H1 (cell line): ENCODE measurements around the gene RDM1. TPM values are rescaled to one million over a fixed set of nuclear protein-coding genes. Genes with fewer than 3 reads are reported as not detected.

Experiments
- CTCF ChIA-PET: fragments of 300-600 bp; sonication (Branson Sonifier 250); formaldehyde crosslinking; loops from one replicate; lab custom pipeline; 2021; ENCODE audit not compliant: partially characterized antibody; lab: Charles Lee
- POLR2A ChIA-PET: fragments of 300-600 bp; sonication (Branson Sonifier 250); formaldehyde crosslinking; loops from one replicate; lab custom pipeline; 2021; ENCODE audit warnings: inconsistent platforms; ENCODE audit not compliant: partially characterized antibody; lab: Charles Lee
- DNase-seq, 2 experiments: peaks; one replicate each; pipeline versions ENCODE4 v3.0.0 to v3.0.0-alpha.2; 2010 to 2022; ENCODE audit warnings: low spot score in 2 of 2, low read depth in 1 of 2, mixed read lengths in 1 of 2
- FAIRE-seq: peaks from 2 replicates; lab custom pipeline; 2011; peaks lifted over from hg19 to GRCh38; lab: Jason Lieb, UNC
- H2AFZ ChIP-seq: 2 replicates; pipeline ENCODE4 v1.8.1; 2012; ENCODE audit warnings: low read length, inconsistent platforms
- H2AK5ac ChIP-seq: 2 replicates; pipeline ENCODE4 v1.6.1; 2013; ENCODE audit warnings: low read depth, low read length
- H2BK120ac ChIP-seq: replicated peaks from 2 replicates; pipeline ENCODE3; 2013; ENCODE audit warnings: low read depth, low read length, inconsistent platforms
- H2BK12ac ChIP-seq: 2 replicates; pipeline ENCODE4 v1.6.1; 2013; ENCODE audit warnings: low read depth, low read length
- H2BK15ac ChIP-seq: 2 replicates; pipeline ENCODE4 v1.6.1; 2013; ENCODE audit warnings: low read length
- H2BK20ac ChIP-seq: 2 replicates; pipeline ENCODE4 v1.6.1; 2013; ENCODE audit warnings: low read length
- H2BK5ac ChIP-seq: 2 replicates; pipeline ENCODE4 v1.6.1; 2013; ENCODE audit warnings: low read depth, low read length
- H3K14ac ChIP-seq: 2 replicates; pipeline ENCODE4 v1.6.1; 2013; ENCODE audit warnings: inconsistent platforms; ENCODE audit not compliant: insufficient read length
- H3K18ac ChIP-seq: 2 replicates; pipeline ENCODE4 v1.6.1; 2013; ENCODE audit warnings: low read length; ENCODE audit errors: extremely low read depth
- H3K23ac ChIP-seq: 2 replicates; pipeline ENCODE4 v1.6.1; 2013; ENCODE audit warnings: inconsistent platforms; ENCODE audit not compliant: insufficient read length
- H3K23me2 ChIP-seq: 2 replicates; pipeline ENCODE4 v1.6.1; 2013; ENCODE audit warnings: low read depth, low read length
- H3K27ac ChIP-seq: 2 replicates; pipeline ENCODE4 v1.6.1; 2011; ENCODE audit warnings: low read depth, low read length, inconsistent platforms
- H3K27me3 ChIP-seq, 4 experiments: replicated peaks in 1 of 4; 1 replicate in 1 of 4; 2 replicates in 3 of 4; pipeline versions ENCODE4 v1.6.1 to v1.8.1; 2011 to 2013; ENCODE audit warnings: low read length in 3 of 4, mild to moderate bottlenecking in 3 of 4, inconsistent platforms in 2 of 4, mixed read lengths in 2 of 4, moderate library complexity in 1 of 4; ENCODE audit not compliant: control insufficient read depth in 3 of 4, insufficient read depth in 3 of 4; ENCODE audit errors: extremely low read depth in 1 of 4
- H3K36me3 ChIP-seq, 4 experiments: 2 replicates each; pipeline versions ENCODE4 v1.6.1 to v1.8.1; 2011 to 2013; ENCODE audit warnings: mild to moderate bottlenecking in 4 of 4, low read length in 3 of 4, moderate library complexity in 2 of 4, control low read depth in 1 of 4, inconsistent platforms in 1 of 4; ENCODE audit not compliant: insufficient read depth in 4 of 4, control insufficient read depth in 2 of 4
- H3K4ac ChIP-seq: replicated peaks from 2 replicates; pipeline ENCODE3; 2013; ENCODE audit warnings: low read length, low read depth, mixed read lengths, inconsistent platforms; ENCODE audit not compliant: insufficient read length
- H3K4me1 ChIP-seq, 4 experiments: replicated peaks in 1 of 4; 1 replicate in 1 of 4; 2 replicates in 3 of 4; pipeline versions ENCODE4 v1.6.1 to v1.8.1; 2011 to 2013; ENCODE audit warnings: low read length in 3 of 4, inconsistent platforms in 2 of 4, mixed read lengths in 1 of 4; ENCODE audit not compliant: insufficient read depth in 4 of 4, control insufficient read depth in 3 of 4
- H3K4me2 ChIP-seq, 2 experiments: 2 replicates each; pipeline versions ENCODE4 v1.6.1 to v1.8.1; 2011 to 2013; ENCODE audit warnings: low read depth in 2 of 2, low read length in 2 of 2, control low read depth in 1 of 2, inconsistent platforms in 1 of 2, mild to moderate bottlenecking in 1 of 2; ENCODE audit not compliant: insufficient read depth in 1 of 2
- H3K4me3 ChIP-seq, 4 experiments: fragments of 200-600, 300-600 bp in 1 of 4; sonication (generic), shearing (Covaris generic), sonication (Bioruptor Twin) in 1 of 4; 2 replicates each; pipeline versions ENCODE4 v1.5.1 to v1.8.1; 2011 to 2016; ENCODE audit warnings: low read length in 4 of 4, low read depth in 3 of 4, control low read depth in 2 of 4, inconsistent platforms in 2 of 4, mild to moderate bottlenecking in 2 of 4, mixed read lengths in 1 of 4, moderate library complexity in 1 of 4; ENCODE audit not compliant: insufficient read depth in 2 of 4; ENCODE audit errors: extremely low read depth in 1 of 4
- H3K56ac ChIP-seq: replicated peaks from 2 replicates; pipeline ENCODE3; 2013; ENCODE audit warnings: low read depth, mild to moderate bottlenecking, mixed read lengths, low read length, inconsistent platforms; ENCODE audit not compliant: insufficient read length
- H3K79me1 ChIP-seq: 2 replicates; pipeline ENCODE4 v1.6.1; 2013; ENCODE audit warnings: low read depth, low read length, control low read depth
- H3K79me2 ChIP-seq, 2 experiments: 2 replicates each; pipeline versions ENCODE4 v1.6.1 to v1.8.1; 2012 to 2013; ENCODE audit warnings: low read length in 2 of 2, mild to moderate bottlenecking in 2 of 2, inconsistent platforms in 1 of 2; ENCODE audit not compliant: insufficient read depth in 2 of 2, control insufficient read depth in 1 of 2
- H3K9ac ChIP-seq, 4 experiments: replicated peaks in 1 of 4; 1 replicate in 1 of 4; 2 replicates in 3 of 4; pipeline versions ENCODE4 v1.6.1 to v1.8.1; 2011 to 2013; ENCODE audit warnings: low read depth in 3 of 4, low read length in 3 of 4, control low read depth in 2 of 4, mild to moderate bottlenecking in 2 of 4, moderate library complexity in 2 of 4, inconsistent platforms in 1 of 4; ENCODE audit errors: extremely low read depth in 1 of 4
- H3K9me3 ChIP-seq, 2 experiments: 2 replicates each; pipeline versions ENCODE4 v1.6.1 to v1.8.1; 2012 to 2013; ENCODE audit warnings: mild to moderate bottlenecking in 2 of 2, moderate library complexity in 2 of 2, control low read depth in 1 of 2, inconsistent platforms in 1 of 2, low read depth in 1 of 2, low read length in 1 of 2, mixed read lengths in 1 of 2; ENCODE audit not compliant: insufficient read depth in 2 of 2
- H4K20me1 ChIP-seq, 2 experiments: replicated peaks in 1 of 2; 2 replicates each; pipeline versions ENCODE3 to v1.8.1; 2011 to 2013; ENCODE audit warnings: inconsistent platforms in 2 of 2, low read length in 2 of 2, mild to moderate bottlenecking in 1 of 2; ENCODE audit not compliant: insufficient read depth in 2 of 2, control insufficient read depth in 1 of 2
- H4K5ac ChIP-seq: 2 replicates; pipeline ENCODE4 v1.6.1; 2013; ENCODE audit warnings: low read length, low read depth, mixed read lengths, inconsistent platforms; ENCODE audit not compliant: insufficient read length
- H4K8ac ChIP-seq: 2 replicates; pipeline ENCODE4 v1.8.0; 2013; ENCODE audit warnings: mild to moderate bottlenecking, moderate library complexity, low read length, inconsistent platforms; ENCODE audit not compliant: insufficient read depth; ENCODE audit errors: extremely low read depth
- H4K91ac ChIP-seq: replicated peaks from 2 replicates; pipeline ENCODE3; 2013; ENCODE audit warnings: low read length, mixed read lengths, inconsistent platforms; ENCODE audit not compliant: insufficient read length
- CTCF ChIP-seq, 3 experiments: IDR thresholded peaks; 1 replicate in 2 of 3; 2 replicates in 1 of 3; pipeline versions ENCODE4 v1.5.1 to v1.6.1; 2011; ENCODE audit warnings: low read length in 3 of 3, mild to moderate bottlenecking in 3 of 3, inconsistent platforms in 2 of 3, low read depth in 1 of 3, moderate library complexity in 1 of 3; ENCODE audit not compliant: insufficient read depth in 1 of 3; ENCODE audit errors: control extremely low read depth in 1 of 3
- EGR1 ChIP-seq: IDR thresholded peaks from 2 replicates; pipeline ENCODE4 v1.6.1; 2011; ENCODE audit warnings: low read depth, low read length, borderline replicate concordance
- RAD21 ChIP-seq, 2 experiments: IDR thresholded peaks in 1 of 2; conservative IDR thresholded peaks in 1 of 2; 2 replicates each; pipeline ENCODE4 v1.6.1; 2011; ENCODE audit warnings: low read depth in 2 of 2, low read length in 2 of 2, improper control_type of control experiment in 1 of 2, inconsistent platforms in 1 of 2, mild to moderate bottlenecking in 1 of 2, moderate library complexity in 1 of 2
- ZNF274 ChIP-seq: IDR thresholded peaks from 2 replicates; pipeline ENCODE4 v1.7.0; 2012; ENCODE audit warnings: low read length, borderline replicate concordance; ENCODE audit errors: extremely low read depth
- WGBS, 2 experiments: shearing (Covaris generic) in 1 of 2; methylation state at CpG; one replicate each; pipeline versions ENCODE4 v1.1.6 to v1.1.7; 2013 to 2015; ENCODE audit warnings: low lambda C conversion rate in 2 of 2, mixed read lengths in 2 of 2, inconsistent platforms in 1 of 2, low coverage in 1 of 2, missing lambda C conversion rate in 1 of 2; ENCODE audit not compliant: insufficient replicate concordance in 2 of 2, insufficient coverage in 1 of 2, insufficient read length in 1 of 2; ENCODE audit errors: extremely low coverage in 1 of 2, missing lambda C conversion rate in 1 of 2; 5-methylcytosine and 5-hydroxymethylcytosine counted together
- polyA plus RNA-seq, 7 experiments: library from polyadenylated mRNA; depleted of rRNA in 3 of 7; stranded (reverse) in 5 of 7; unstranded in 2 of 7; fragments of >200 nt in 5 of 7; fragments of 200-250 nt in 2 of 7; gene quantifications; 1 replicate in 5 of 7; 2 replicates in 1 of 7; 4 replicates in 1 of 7; pipeline versions ENCODE4 v1.2.1 to v1.2.3, GENCODE V29; 2011 to 2013; ENCODE audit warnings: missing spikeins in 2 of 7, mixed read lengths in 2 of 7
- total RNA-seq: library from RNA; stranded (reverse); fragmentation: NEBNext Ultra II Directional; extraction: Animal tissue kit (Norgen Biotek cat#: 25700); gene quantifications from 2 replicates; pipeline ENCODE4 v1.2.1, GENCODE V29; 2021

Gene RDM1
- total and polyA plus RNA-seq, 2 of the 8 experiments (the other 6 are each of a cell fraction or from before 2014, with no cell fraction given): 7.3 to 9.7 TPM

- no peak overlapping the region for H3K4me3 ChIP-seq
These were observed 16.6 kb upstream of the RDM1 start for GRCh38 chr17:35947156-35947585.

More at GRCh38 chr17:35947156-35947585, 16.6 kb upstream of the RDM1 start:
- H3K4me2 ChIP-seq: no peak overlapping the region
- 48% methylated on average over 11 of the region's 12 CpGs; no CpG with 5 or more reads in 1 of the 2 experiments for WGBS, 2 experiments
- TF ChIP-seq EGR1 (0 out of 2 replicates have a peak, but pooled peaks have one; percentile 8), RAD21 (IDR thresholded peaks at IDR 0.05 in 1 of 2, conservative IDR thresholded peaks at IDR 0.05 in 1 of 2; ENCODE audit: low read depth in 2 of 2, low read length in 2 of 2) (peak; percentile 86), ZNF274 (no peak), CTCF (IDR thresholded peaks at IDR 0.05; ENCODE audit: control extremely low read depth in 1 of 3, insufficient read depth in 1 of 3, low read depth in 1 of 3, low read length in 3 of 3) (peak; percentile 77 to 87 (median 79))
- H3K4ac ChIP-seq: no peak overlapping the region
- no peak overlapping the region for H4K8ac ChIP-seq
- FAIRE-seq (no peak), DNase-seq (peak in 1 of 2 experiments; percentile 72)
- H2AFZ ChIP-seq: no peak overlapping the region
- POLR2A ChIA-PET: no interaction called here
- H2BK15ac ChIP-seq: no peak overlapping the region
- no peak overlapping the region for H3K14ac ChIP-seq
- no peak overlapping the region for H3K18ac ChIP-seq
- H3K23me2 ChIP-seq: no peaks in the 10 kb centered on the region
- no peak overlapping the region for H4K91ac ChIP-seq
- H2AK5ac ChIP-seq: no peak overlapping the region
- H4K20me1 ChIP-seq: no peaks in the 10 kb centered on the region
- no peaks in the 10 kb centered on the region for H3K79me2 ChIP-seq
- H2BK5ac ChIP-seq: no peak overlapping the region
- no peak overlapping the region for H2BK12ac ChIP-seq
- H2BK20ac ChIP-seq: no peak overlapping the region
- H3K23ac ChIP-seq: no peak overlapping the region
- no peak overlapping the region for H3K9ac ChIP-seq
- CTCF ChIA-PET: interaction anchor here (0.6 to 1.6 kb wide), 7 partner anchors 8 to 57 kb away, joined by 3 to 9 read pairs (median 4); no protein-coding TSS in a partner anchor
- H3K9me3 ChIP-seq: no peaks in the 10 kb centered on the region
- no peak overlapping the region for H3K27ac ChIP-seq
- no peak overlapping the region for H4K5ac ChIP-seq
- H2BK120ac ChIP-seq: no peak overlapping the region
- H3K4me1 ChIP-seq: no peaks in the 10 kb centered on the region
- no peak overlapping the region for H3K56ac ChIP-seq
- H3K36me3 ChIP-seq: no peaks in the 10 kb centered on the region
- no peaks in the 10 kb centered on the region for H3K79me1 ChIP-seq
- H3K27me3 ChIP-seq: no peaks in the 10 kb centered on the region
